IMR-90 (cell line): ENCODE measurements around the gene SLC22A7. TPM values are rescaled to one million over a fixed set of nuclear protein-coding genes. Genes with fewer than 3 reads are reported as not detected.

ENCODE experiments used
- ATAC-seq: fragments of 200-7000 bp; cut with Tn5 transposase; 2 replicates; pipeline ENCODE4 v1.9.1; 2020; ENCODE audit warnings: low read depth, mild to moderate bottlenecking, moderate library complexity
- BruUV-seq: library from RNA; stranded (reverse); fragments of 400-500 nt; replicated peaks from 2 replicates; lab custom pipeline; 2021; lab: Mats Ljungman, UMichigan
- CTCF ChIA-PET: fragments of 300-600 bp; formaldehyde crosslinking; extraction: SDS; loops from one replicate; lab custom pipeline; 2021; ENCODE audit warnings: antibody characterized with exemption; lab: Yijun Ruan, JAX
- POLR2A ChIA-PET: fragments of 300-600 bp; sonication (Branson Sonifier 250); formaldehyde crosslinking; loops from one replicate; lab custom pipeline; 2022; ENCODE audit warnings: antibody characterized with exemption; ENCODE audit not compliant: unreplicated experiment; lab: Charles Lee
- DNase-seq: peaks from one replicate; pipeline ENCODE4 v3.0.0; 2013
- H2AFZ ChIP-seq: replicated peaks from 2 replicates; pipeline ENCODE3; 2013; ENCODE audit warnings: low read length, mild to moderate bottlenecking; ENCODE audit not compliant: poor library complexity
- H2AK5ac ChIP-seq: 2 replicates; pipeline ENCODE4 v1.6.1; 2013; ENCODE audit warnings: low read depth, low read length, inconsistent platforms
- H2AK9ac ChIP-seq: replicated peaks from 2 replicates; pipeline ENCODE3; 2013; ENCODE audit warnings: mild to moderate bottlenecking, low read depth, low read length, moderate library complexity; ENCODE audit not compliant: poor library complexity
- H2BK120ac ChIP-seq: 2 replicates; pipeline ENCODE4 v1.6.1; 2013; ENCODE audit warnings: low read depth, low read length, inconsistent platforms
- H2BK15ac ChIP-seq: 3 replicates; pipeline ENCODE4 v1.6.1; 2013; ENCODE audit warnings: low read depth, low read length, inconsistent platforms
- H2BK20ac ChIP-seq: 2 replicates; pipeline ENCODE4 v1.6.1; 2013; ENCODE audit warnings: low read depth, mild to moderate bottlenecking, inconsistent platforms, low read length, moderate library complexity
- H2BK5ac ChIP-seq: 2 replicates; pipeline ENCODE4 v1.6.1; 2013; ENCODE audit warnings: mild to moderate bottlenecking, low read depth, low read length, inconsistent platforms; ENCODE audit not compliant: poor library complexity, severe bottlenecking
- H3K14ac ChIP-seq: replicated peaks from 2 replicates; pipeline ENCODE4 v1.6.1; 2013; ENCODE audit warnings: low read depth, low read length, inconsistent platforms
- H3K18ac ChIP-seq: 2 replicates; pipeline ENCODE4 v1.6.1; 2013; ENCODE audit warnings: low read depth, low read length, control low read depth
- H3K23ac ChIP-seq: 2 replicates; pipeline ENCODE4 v1.6.1; 2013; ENCODE audit warnings: low read depth, low read length, inconsistent platforms
- H3K27ac ChIP-seq: 2 replicates; pipeline ENCODE4 v1.5.1; 2013; ENCODE audit warnings: mild to moderate bottlenecking, control low read depth, low read length; ENCODE audit not compliant: insufficient read depth
- H3K27me3 ChIP-seq: 2 replicates; pipeline ENCODE4 v1.6.1; 2013; ENCODE audit warnings: low read length; ENCODE audit not compliant: control insufficient read depth, insufficient read depth
- H3K36me3 ChIP-seq: 2 replicates; pipeline ENCODE4 v1.6.1; 2013; ENCODE audit warnings: low read length, mixed read lengths; ENCODE audit not compliant: control insufficient read depth, insufficient read depth
- H3K4ac ChIP-seq: 2 replicates; pipeline ENCODE4 v1.6.1; 2013; ENCODE audit warnings: low read depth, low read length, inconsistent platforms
- H3K4me1 ChIP-seq: 2 replicates; pipeline ENCODE4 v1.6.1; 2013; ENCODE audit warnings: low read length, mixed read lengths; ENCODE audit not compliant: control insufficient read depth, insufficient read depth
- H3K4me2 ChIP-seq: 2 replicates; pipeline ENCODE4 v1.6.1; 2013; ENCODE audit warnings: low read depth, mild to moderate bottlenecking, control low read depth, low read length, moderate library complexity
- H3K4me3 ChIP-seq: 2 replicates; pipeline ENCODE4 v1.5.1; 2013; ENCODE audit warnings: low read depth, mild to moderate bottlenecking, control low read depth, low read length, moderate library complexity; ENCODE audit not compliant: insufficient read depth
- H3K56ac ChIP-seq: 2 replicates; pipeline ENCODE4 v1.6.1; 2013; ENCODE audit warnings: low read length, inconsistent platforms; ENCODE audit not compliant: insufficient read depth; ENCODE audit errors: extremely low read depth
- H3K79me1 ChIP-seq, 2 experiments: 2 replicates each; pipeline ENCODE4 v1.6.1; 2013; ENCODE audit warnings: low read length in 2 of 2, inconsistent platforms in 1 of 2, low read depth in 1 of 2
- H3K9ac ChIP-seq: 2 replicates; pipeline ENCODE4 v1.6.1; 2013; ENCODE audit warnings: low read depth, low read length, control low read depth
- H3K9me1 ChIP-seq: 2 replicates; pipeline ENCODE4 v1.6.1; 2013; ENCODE audit warnings: low read length, inconsistent platforms; ENCODE audit not compliant: insufficient read depth
- H3K9me3 ChIP-seq: 2 replicates; pipeline ENCODE4 v1.6.1; 2013; ENCODE audit warnings: low read length; ENCODE audit not compliant: control insufficient read depth, insufficient read depth
- H4K20me1 ChIP-seq: 2 replicates; pipeline ENCODE4 v1.6.1; 2013; ENCODE audit warnings: low read length, inconsistent platforms; ENCODE audit not compliant: insufficient read depth
- H4K5ac ChIP-seq: 2 replicates; pipeline ENCODE4 v1.6.1; 2013; ENCODE audit warnings: mild to moderate bottlenecking, low read depth, low read length, control low read depth
- H4K8ac ChIP-seq, 2 experiments: 2 replicates each; pipeline ENCODE4 v1.6.1; 2013; ENCODE audit warnings: low read depth in 2 of 2, low read length in 2 of 2, control low read depth in 1 of 2, inconsistent platforms in 1 of 2
- H4K91ac ChIP-seq: 2 replicates; pipeline ENCODE4 v1.6.1; 2013; ENCODE audit warnings: low read depth, low read length, inconsistent platforms; ENCODE audit not compliant: insufficient read depth
- BHLHE40 ChIP-seq: fragments of 150-350 bp; IDR thresholded peaks from 2 replicates; pipeline ENCODE4 v1.6.1; 2016; ENCODE audit warnings: mild to moderate bottlenecking, low read depth, low read length
- CEBPB ChIP-seq: IDR thresholded peaks from 2 replicates; pipeline ENCODE4 v1.6.1; 2012; ENCODE audit warnings: low read depth, low read length, improper control_type of control experiment
- CHD1 ChIP-seq: IDR thresholded peaks from 2 replicates; pipeline ENCODE4 v1.6.1; 2012; ENCODE audit warnings: low read depth, low read length, improper control_type of control experiment
- CTCF ChIP-seq: conservative IDR thresholded peaks from 2 replicates; pipeline ENCODE4 v1.5.1; 2012; ENCODE audit warnings: mild to moderate bottlenecking, low read depth, low read length, improper control_type of control experiment
- FOS ChIP-seq: fragments of 150-350 bp; IDR thresholded peaks from 2 replicates; pipeline ENCODE4 v1.6.1; 2016; ENCODE audit warnings: low read depth, low read length
- MAFK ChIP-seq: IDR thresholded peaks from 2 replicates; pipeline ENCODE4 v1.6.1; 2012; ENCODE audit warnings: low read depth, low read length, improper control_type of control experiment
- MXI1 ChIP-seq: IDR thresholded peaks from 2 replicates; pipeline ENCODE4 v1.6.1; 2012; ENCODE audit warnings: low read depth, mild to moderate bottlenecking, low read length, moderate library complexity, borderline replicate concordance
- POLR2A ChIP-seq: IDR thresholded peaks from 2 replicates; pipeline ENCODE4 v1.6.1; 2012; ENCODE audit warnings: mild to moderate bottlenecking, low read depth, low read length
- RAD21 ChIP-seq: IDR thresholded peaks from 2 replicates; pipeline ENCODE4 v1.6.1; 2012; ENCODE audit warnings: low read length, improper control_type of control experiment
- RCOR1 ChIP-seq: IDR thresholded peaks from 2 replicates; pipeline ENCODE4 v1.6.1; 2012; ENCODE audit warnings: mild to moderate bottlenecking, low read length, improper control_type of control experiment; ENCODE audit not compliant: insufficient replicate concordance
- USF2 ChIP-seq: fragments of 150-350 bp; IDR thresholded peaks from 2 replicates; pipeline ENCODE4 v1.6.1; 2017; ENCODE audit warnings: mild to moderate bottlenecking, antibody characterized with exemption, low read length, low read depth
- dilution Hi-C: fragments of 300-500 bp; cut with HindIII; formaldehyde crosslinking; loops from one replicate; pipeline ENCODE4 v1.14.3; 2018; ENCODE audit warnings: low sequenced_read_pairs; ENCODE audit not compliant: unreplicated experiment
- in situ Hi-C: fragments of 300-500 bp; cut with MboI; formaldehyde crosslinking; loops from 3 replicates; pipeline ENCODE4 v1.14.3; 2019; ENCODE audit warnings: low sequenced_read_pairs, inconsistent platforms, mixed read lengths
- intact Hi-C: fragments of 100-400 bp; cut with micrococcal nuclease; formaldehyde crosslinking; loops from 2 replicates; pipeline ENCODE4 v1.10.0; 2022
- polyA plus RNA-seq, 3 experiments: library from polyadenylated mRNA; depleted of rRNA; stranded (reverse); fragments of >200 nt; gene quantifications; 2 replicates each; pipeline ENCODE4 v1.2.3, GENCODE V29; 2012; ENCODE audit warnings: low replicate concordance in 1 of 3
- total RNA-seq: library from RNA; depleted of rRNA; stranded (reverse); fragments of >200 nt; gene quantifications from 2 replicates; pipeline ENCODE4 v1.2.3, GENCODE V29; 2012

Gene SLC22A7
- total and polyA plus RNA-seq, 2 of the 4 experiments (the other 2 are of a cell fraction), result not detected

- Histone ChIP-seq H3K4me3 (no peak overlapping the region), H3K4me2 (no peak overlapping the region), H3K36me3 (no peaks in the 10 kb centered on the region), H3K27ac (no peak overlapping the region), H4K8ac (no peak overlapping the region), H3K56ac (no peak overlapping the region), H3K23ac (no peak overlapping the region), H3K9me3 (no peaks in the 10 kb centered on the region), H4K5ac (no peak overlapping the region), H2BK120ac (no peak overlapping the region), H3K9me1 (peaks cover 8% of the 10 kb centered on the region), H2AFZ (no peak overlapping the region), H2BK20ac (no peak overlapping the region), H2BK5ac (no peak overlapping the region), H3K27me3 (peaks cover 78% of the 10 kb centered on the region), H3K4me1 (peaks cover 4% of the 10 kb centered on the region; the same call in 1 of the 2 replicates), H4K20me1 (no peaks in the 10 kb centered on the region; the same call in 1 of the 2 replicates), H3K9ac (no peak overlapping the region), H3K14ac (no peak overlapping the region), H3K79me1 (no peaks in the 10 kb centered on the region), H3K4ac (no peak overlapping the region), H3K18ac (no peak overlapping the region), H2AK9ac (no peak overlapping the region), H2BK15ac (no peak overlapping the region), H2AK5ac (no peak overlapping the region), H4K91ac (no peak overlapping the region)
- BruUV-seq, result no TSS peak
- POLR2A ChIA-PET, result no interaction called here
- in situ Hi-C loops, result no loop called here
- CTCF ChIA-PET, result no interaction called here
- TF ChIP-seq FOS (no peak), CTCF (no peak), MXI1 (no peak), CEBPB (no peak), RCOR1 (no peak), BHLHE40 (no peak), RAD21 (no peak), CHD1 (no peak), POLR2A (no peak), USF2 (no peak), MAFK (no peak)
- dilution Hi-C loops, result no loop called here
- intact Hi-C loops, result no loop called here
- DNase-seq (no peak), ATAC-seq (no peak)
Measured at GRCh38 chr6:43271944-43272343, 26.1 kb upstream of the SLC22A7 start.
